PC-3 (cell line): ENCODE results near the gene CTAGE15.
"Not testable (repeated sequence)": the region's sequence is repeated elsewhere in the genome, so short reads cannot be mapped to it uniquely, and the experiment has no call there.

Source experiments
- CTCF ChIP-seq: fragments of 300-600 bp; sonication (generic); conservative IDR thresholded peaks from 2 replicates; pipeline ENCODE4 v1.5.1; 2017; ENCODE audit warnings: antibody characterized with exemption, low read depth, mild to moderate bottlenecking, low read length
- EZH2 ChIP-seq: fragments of 300-600 bp; sonication (generic); IDR thresholded peaks from one replicate; pipeline ENCODE4 v1.6.1; 2017; ENCODE audit warnings: antibody characterized with exemption, mild to moderate bottlenecking, low read length; ENCODE audit not compliant: unreplicated experiment
- EZH2phosphoT487 ChIP-seq: fragments of 300-600 bp; sonication (generic); IDR thresholded peaks from 2 replicates; pipeline ENCODE4 v1.6.1; 2018; ENCODE audit warnings: mild to moderate bottlenecking, antibody characterized with exemption, low read length, borderline replicate concordance

GRCh38 chr7:143615545-143615944, 43.9 kb downstream of the CTAGE15 start:
- not testable (repeated sequence) for TF ChIP-seq CTCF, EZH2, EZH2phosphoT487
